ENCODE measurements around the gene NDST3.
"Not testable (repeated sequence)": the region's sequence is repeated elsewhere in the genome, so short reads cannot be mapped to it uniquely, and the experiment has no call there.

Gene NDST3

DNA sequence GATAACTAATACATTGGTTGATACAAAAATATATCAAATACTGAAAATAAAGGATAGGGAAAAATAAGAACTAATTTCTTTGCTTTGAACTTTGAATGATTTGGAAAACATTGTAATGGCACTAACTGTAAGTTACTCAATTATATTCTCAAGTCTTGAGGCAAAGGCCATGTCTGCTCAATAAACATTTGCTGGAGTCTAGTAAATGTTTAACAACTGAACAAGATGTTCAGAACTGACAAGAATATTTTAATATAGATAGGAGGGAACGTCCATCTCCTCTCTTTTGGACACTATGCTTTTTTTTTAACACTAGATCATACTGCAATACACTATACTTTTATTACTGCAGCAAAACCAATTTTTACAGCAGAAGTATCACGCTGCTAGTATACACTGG, 242.3 kb downstream of the NDST3 start:
- no peak for DNase-seq

DNA sequence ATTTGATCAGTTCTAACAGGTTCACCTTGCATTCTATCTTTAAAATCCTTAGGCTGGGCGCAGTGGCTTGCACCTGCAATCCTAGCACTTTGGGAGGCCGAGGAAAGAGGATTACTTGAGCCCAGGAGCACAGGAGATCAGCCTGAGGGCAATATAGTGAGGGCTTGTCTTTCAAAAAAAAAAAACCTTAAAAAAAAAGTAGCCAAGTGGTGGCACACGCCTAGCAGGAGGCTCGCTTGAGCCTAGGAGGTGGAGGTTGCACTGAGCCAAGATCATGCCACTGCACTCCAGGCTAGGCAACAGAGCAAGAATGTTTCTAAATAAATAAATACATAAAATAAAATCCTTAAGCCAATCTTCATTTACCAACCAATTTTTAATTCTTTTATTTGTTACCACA, 243.0 kb downstream of the NDST3 start:
- DNase-seq, result no peak

- peak; percentile 73 to 88 for DNase-seq
Observed at GRCh38 chr4:118278473-118279274, 244.4 kb downstream of the NDST3 start.

- DNase-seq, result no peak
Observed at GRCh38 chr4:118279328-118279727, 245.0 kb downstream of the NDST3 start.

GRCh38 chr4:118279920-118280432, 245.7 kb downstream of the NDST3 start:
- DNase-seq, result no peak

GRCh38 chr4:118280501-118281218, 246.4 kb downstream of the NDST3 start:
- DNase-seq, result peak in 1 of 2 donors; percentile 31

- no peak for DNase-seq
Observed at GRCh38 chr4:118281611-118282442, 247.5 kb downstream of the NDST3 start.

- DNase-seq, result no peak
Observed at GRCh38 chr4:118282692-118283091, 248.4 kb downstream of the NDST3 start.

DNA sequence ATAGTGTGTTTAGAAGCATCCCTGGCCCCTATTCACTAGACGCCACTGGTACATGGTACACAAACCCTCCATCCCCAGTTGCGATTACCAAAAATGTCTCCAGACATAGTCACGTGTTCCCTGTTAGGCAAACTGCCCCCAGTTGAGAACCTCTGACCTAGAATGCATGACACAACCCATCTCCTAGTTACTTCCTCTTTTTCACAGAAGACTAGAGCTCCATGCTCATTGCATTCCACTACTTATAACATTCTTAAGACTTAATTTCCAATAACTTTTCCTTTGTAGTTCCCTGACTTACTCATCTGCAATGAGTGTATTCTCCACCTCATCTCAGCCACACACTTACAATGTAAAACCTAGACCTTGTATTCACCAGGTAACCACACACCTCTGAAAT, 249.9 kb downstream of the NDST3 start:
- peak in 1 of 2 donors; percentile 51 for DNase-seq

DNA sequence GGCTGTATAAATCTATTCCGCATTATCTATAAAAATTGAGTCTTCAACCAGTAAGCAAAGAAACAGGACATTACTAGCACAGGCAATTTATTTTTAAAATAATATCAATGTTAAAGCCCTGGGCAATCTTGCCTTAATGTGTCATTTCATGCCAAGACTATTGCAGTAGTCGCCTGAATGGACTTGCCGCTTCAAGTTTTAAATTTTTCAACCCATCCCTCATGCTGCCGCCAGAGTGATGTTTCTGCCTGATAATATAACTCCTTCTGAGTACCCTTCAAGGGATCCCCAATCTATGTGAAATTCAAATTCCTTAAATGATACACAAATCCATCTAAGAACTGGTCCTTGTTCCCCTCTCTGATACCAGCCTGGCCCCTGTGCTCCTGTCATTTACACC, 251.6 kb downstream of the NDST3 start:
- DNase-seq, result no peak

DNA sequence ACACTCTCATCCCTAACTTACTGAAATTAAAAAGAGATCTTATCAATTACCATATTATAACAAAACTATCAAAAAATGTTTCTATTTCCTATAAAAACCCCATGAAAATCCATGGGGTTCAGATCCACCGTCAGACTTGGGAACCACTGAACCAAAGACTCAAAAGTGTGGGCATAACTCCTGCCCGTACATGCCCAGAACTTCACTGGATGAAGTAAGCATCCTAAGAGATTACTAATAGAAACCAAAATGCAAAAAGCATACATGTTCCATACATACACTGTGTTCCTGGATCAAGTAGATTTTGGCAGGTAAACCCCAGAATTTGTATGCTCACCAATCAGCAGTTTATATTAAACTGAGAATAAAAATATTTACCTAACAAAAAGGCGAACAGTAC, 252.4 kb downstream of the NDST3 start:
- no peak for DNase-seq

DNA sequence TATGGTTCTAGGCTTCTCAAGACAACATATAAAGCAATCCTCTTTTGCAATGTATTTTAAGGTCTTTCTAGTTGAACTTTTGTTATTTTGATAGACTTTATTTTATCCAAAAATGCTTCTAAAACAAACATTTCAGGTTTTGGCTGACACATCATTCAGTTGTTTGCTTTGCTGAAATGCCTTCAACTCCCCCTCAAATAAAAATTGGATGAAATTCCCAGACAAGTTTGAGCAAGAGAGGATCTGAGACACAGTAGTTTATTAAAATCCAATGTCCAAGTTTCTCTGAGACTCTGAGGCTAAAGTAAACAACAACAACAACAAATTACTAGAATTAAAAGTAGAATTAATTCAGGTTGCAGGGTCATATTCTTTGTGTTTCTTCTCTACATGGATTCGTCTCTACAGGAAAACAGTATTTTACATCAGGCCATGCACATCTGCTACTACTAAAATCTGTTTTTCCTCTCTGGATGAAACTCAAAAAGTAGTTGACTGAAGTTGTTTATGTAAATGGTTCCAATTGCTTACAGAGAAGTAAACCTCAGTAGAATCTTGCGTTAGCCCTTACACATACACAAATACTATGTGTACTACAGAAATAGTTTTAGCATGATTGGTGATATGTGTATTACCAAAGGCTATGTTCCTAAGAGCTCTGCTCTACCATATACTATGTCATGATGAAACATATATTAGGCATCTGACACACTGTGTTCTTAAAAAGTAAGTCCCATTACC, 253.6 kb downstream of the NDST3 start:
- no peak for DNase-seq

- DNase-seq, result no peak
Observed at GRCh38 chr4:118289794-118290193, 255.5 kb downstream of the NDST3 start.

GRCh38 chr4:118290951-118291350, 256.7 kb downstream of the NDST3 start:
- no peak for DNase-seq

GRCh38 chr4:118296729-118297128, 262.4 kb downstream of the NDST3 start:
- no peak for DNase-seq

DNA sequence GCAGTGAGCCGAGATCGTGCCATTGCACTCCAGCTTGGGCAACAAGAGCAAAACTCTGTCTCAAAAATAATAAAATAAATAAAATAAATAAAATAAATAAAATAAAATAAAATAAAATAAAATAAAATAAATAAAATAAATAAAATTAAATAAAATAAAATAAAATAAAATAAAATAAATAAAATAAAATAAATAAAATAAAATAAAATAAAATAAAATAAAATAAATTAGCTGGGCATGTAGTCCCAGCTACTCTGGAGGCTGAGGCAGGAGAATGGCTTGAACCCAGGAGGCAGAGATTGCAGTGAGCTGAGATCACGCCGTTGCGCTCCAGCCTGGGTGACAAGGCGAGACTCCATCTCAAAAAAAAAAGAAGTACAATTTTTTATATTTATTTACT, 265.3 kb downstream of the NDST3 start:
- DNase-seq, result not testable (repeated sequence)

GRCh38 chr4:118307643-118308042, 273.4 kb downstream of the NDST3 start:
- no peak for DNase-seq

Measured in bone marrow (tissue), 2 donors.